Upper lobe of left lung (tissue), 6 donors: ENCODE results near the gene DGKG. TPM values are rescaled to one million over a fixed set of nuclear protein-coding genes. Genes with fewer than 3 reads are reported as not detected.
A peak's percentile ranks its signal among the peaks of the same experiment; 100 is the strongest.

Experiments
- ATAC-seq, 2 donors: fragments of 200-7000 bp; cut with Tn5 transposase; one replicate each; pipeline ENCODE4 v1.9.1; 2022; ENCODE audit warnings: mild to moderate bottlenecking in 2 of 2, moderate library complexity in 2 of 2; ENCODE audit not compliant: low FRiP score in 2 of 2
- DNase-seq, 2 donors: peaks; one replicate each; pipeline ENCODE4 v3.0.0-alpha.2; 2019 to 2020
- H3K27ac ChIP-seq, 4 donors: fragments of 200-600 bp; sonication (generic); one replicate each; pipeline ENCODE4 v1.5.1; 2016 to 2019
- H3K27me3 ChIP-seq, 4 donors: fragments of 200-600 bp; sonication (generic); one replicate each; pipeline ENCODE4 v1.5.1; 2017 to 2019
- H3K36me3 ChIP-seq, 4 donors: fragments of 200-600 bp; sonication (generic); one replicate each; pipeline ENCODE4 v1.5.1; 2016 to 2019
- H3K4me1 ChIP-seq, 4 donors: fragments of 200-600 bp; sonication (generic); one replicate each; pipeline ENCODE4 v1.5.1; 2018 to 2019
- H3K4me3 ChIP-seq, 4 donors: fragments of 200-600 bp; sonication (generic); one replicate each; pipeline ENCODE4 v1.5.1; 2017 to 2019; ENCODE audit warnings: mild to moderate bottlenecking in 2 of 4, moderate library complexity in 1 of 4
- H3K9me3 ChIP-seq, 4 donors: fragments of 200-600 bp; sonication (generic); one replicate each; pipeline ENCODE4 v1.5.1; 2018 to 2019
- CTCF ChIP-seq, 6 experiments: fragments of 450-650 bp in 4 of 6; fragments of 200-600 bp in 2 of 6; sonication (generic) in 2 of 6; IDR thresholded peaks; one replicate each; pipeline ENCODE4 v1.5.1; 2016 to 2019; ENCODE audit warnings: antibody characterized with exemption in 6 of 6
- EP300 ChIP-seq, 4 donors: sonication (generic); formaldehyde crosslinking; IDR thresholded peaks; one replicate each; pipeline ENCODE4 v1.5.1; 2017; ENCODE audit warnings: antibody characterized with exemption in 4 of 4, control low read depth in 2 of 4
- POLR2A ChIP-seq, 4 donors: fragments of 450-650 bp; IDR thresholded peaks; one replicate each; pipeline ENCODE4 v1.5.1; 2016 to 2017; ENCODE audit warnings: antibody characterized with exemption in 4 of 4, mild to moderate bottlenecking in 2 of 4
- POLR2AphosphoS5 ChIP-seq, 2 donors: sonication (generic); formaldehyde crosslinking; IDR thresholded peaks; one replicate each; pipeline ENCODE4 v1.5.1; 2017; ENCODE audit warnings: antibody characterized with exemption in 2 of 2
- WGBS, 2 donors: methylation state at CpG; one replicate each; pipeline ENCODE4 v1.1.5; 2017 to 2018; 5-methylcytosine and 5-hydroxymethylcytosine counted together
- total RNA-seq, 6 donors: library from RNA; depleted of rRNA in 4 of 6; stranded (reverse); fragments of >200 nt in 4 of 6; gene quantifications; one replicate each; pipeline versions ENCODE4 v1.1.0 to v1.2.1, GENCODE V29; 2016 to 2021
- donor health status: DM: no; HTN: no; CAD: no; lungs with moderate emphysema.
- donor health status: DM: no; HTN: yes; CAD: no; lungs with severe emphysema.

Gene DGKG
- total RNA-seq, 6 donors from 2014 or later = 4.4 to 32.5 (median 6.5) TPM

DNA sequence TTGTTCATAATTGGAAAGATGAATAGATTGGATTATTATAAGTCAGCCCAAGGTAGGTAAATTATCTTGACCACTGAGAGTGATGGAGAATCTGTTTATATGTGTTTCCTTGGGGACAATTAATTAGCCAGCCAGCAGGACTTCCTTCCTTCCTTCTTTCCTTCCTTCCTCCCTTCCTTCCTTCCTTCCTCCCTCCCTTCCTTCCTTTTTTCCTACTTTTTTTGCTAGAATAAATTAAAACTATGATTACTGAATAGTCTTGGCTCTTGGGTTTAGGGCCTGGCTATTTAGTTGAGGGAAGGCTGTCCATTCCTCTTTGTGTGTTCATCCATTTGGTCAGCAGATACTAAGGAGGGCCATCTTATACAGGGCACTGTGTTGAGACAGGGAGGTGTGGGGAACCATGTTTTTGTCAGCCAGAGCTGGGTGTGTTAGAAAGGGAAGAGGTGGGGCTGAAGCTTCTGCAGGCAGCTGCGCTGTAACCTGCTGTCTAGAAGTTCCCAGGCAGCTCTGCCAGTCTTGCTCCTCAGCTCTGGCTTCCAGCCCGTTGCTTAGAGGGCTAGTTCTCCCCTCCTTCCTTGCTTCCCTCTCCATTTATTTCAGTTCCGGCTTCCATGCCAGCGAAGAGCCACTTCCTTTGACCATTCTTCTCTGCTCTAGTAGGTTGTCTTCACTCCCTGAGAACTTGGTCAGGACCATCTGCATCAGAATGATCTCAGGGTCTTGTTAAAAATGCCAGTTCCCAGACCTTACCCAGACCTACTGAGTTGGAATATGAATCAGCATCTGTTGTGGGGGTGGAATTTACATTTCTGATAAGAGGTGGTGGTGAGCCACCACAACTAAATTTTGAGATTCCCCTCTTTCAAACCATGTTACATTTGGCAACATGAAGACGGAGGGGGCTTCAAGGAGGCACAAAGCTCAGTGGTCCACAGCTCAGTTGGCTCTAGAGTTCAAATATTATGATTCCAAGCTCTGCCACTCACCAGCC lies 113.9 kb downstream of the DGKG start:
- DNase-seq = no peak
- H3K4me3 ChIP-seq = no peak overlapping the region
- no peak overlapping the region for H3K27ac ChIP-seq
- peak; percentile 46 to 62 for ATAC-seq
- H3K4me1 ChIP-seq = peaks cover 0 to 8% (median 1%) of the 10 kb centered on the region in 4 donors
- WGBS, 2 donors = 37 to 42% methylated on average over 5 of the region's 5 CpGs
- no peaks in the 10 kb centered on the region for H3K9me3 ChIP-seq
- H3K36me3 ChIP-seq = no peaks in the 10 kb centered on the region
- H3K27me3 ChIP-seq = no peaks in the 10 kb centered on the region
- TF ChIP-seq EP300 (IDR thresholded peaks at IDR 0.05) = no peak
- no peak for TF ChIP-seq CTCF (IDR thresholded peaks at IDR 0.05)
- no peak for TF ChIP-seq POLR2A (IDR thresholded peaks at IDR 0.05)
- TF ChIP-seq POLR2AphosphoS5 (IDR thresholded peaks at IDR 0.05) = no peak

DNA sequence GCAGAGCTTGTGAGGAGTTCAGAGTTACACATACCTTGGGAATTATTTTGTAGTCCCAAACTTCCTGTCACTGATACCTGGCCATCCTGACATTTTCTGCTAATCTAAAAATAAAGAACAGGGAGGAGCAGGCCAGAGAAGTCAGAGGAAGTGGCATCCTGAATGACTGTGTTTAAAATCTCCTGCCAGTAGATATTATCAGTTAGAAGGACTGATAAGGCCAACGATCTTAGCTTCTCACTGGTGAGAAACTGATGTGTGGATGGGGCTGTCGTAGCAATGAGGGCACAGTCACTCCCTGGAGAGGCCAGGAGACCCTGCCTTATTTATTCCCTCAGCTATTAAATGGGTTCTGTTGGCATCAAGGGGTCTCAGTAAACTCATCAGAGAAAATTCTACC lies 115.1 kb downstream of the DGKG start:
- no peak overlapping the region for H3K27ac ChIP-seq
- no peaks in the 10 kb centered on the region for H3K36me3 ChIP-seq
- no peak overlapping the region for H3K4me3 ChIP-seq
- H3K9me3 ChIP-seq = no peaks in the 10 kb centered on the region
- DNase-seq = no peak
- H3K4me1 ChIP-seq = peaks cover 4 to 17% (median 9%) of the 10 kb centered on the region in 4 donors
- no peak for TF ChIP-seq POLR2A (IDR thresholded peaks at IDR 0.05)
- 36 to 45% methylated on average over 2 of the region's 2 CpGs for WGBS, 2 donors
- ATAC-seq = no peak
- no peaks in the 10 kb centered on the region for H3K27me3 ChIP-seq

GRCh38 chr3:186244016-186244415 lies 118.0 kb downstream of the DGKG start:
- no peak overlapping the region for H3K27ac ChIP-seq
- 94 to 98% methylated on average over 6 of the region's 6 CpGs for WGBS, 2 donors
- no peak for DNase-seq
- no peaks in the 10 kb centered on the region for H3K9me3 ChIP-seq
- no peaks in the 10 kb centered on the region for H3K36me3 ChIP-seq
- no peaks in the 10 kb centered on the region for H3K27me3 ChIP-seq
- H3K4me3 ChIP-seq = no peak overlapping the region
- TF ChIP-seq CTCF (IDR thresholded peaks at IDR 0.05) (no peak), EP300 (IDR thresholded peaks at IDR 0.05) (no peak), POLR2AphosphoS5 (IDR thresholded peaks at IDR 0.05) (no peak), POLR2A (IDR thresholded peaks at IDR 0.05) (no peak)
- H3K4me1 ChIP-seq = peaks cover 10 to 22% (median 12%) of the 10 kb centered on the region in 4 donors
- no peak for ATAC-seq

DNA sequence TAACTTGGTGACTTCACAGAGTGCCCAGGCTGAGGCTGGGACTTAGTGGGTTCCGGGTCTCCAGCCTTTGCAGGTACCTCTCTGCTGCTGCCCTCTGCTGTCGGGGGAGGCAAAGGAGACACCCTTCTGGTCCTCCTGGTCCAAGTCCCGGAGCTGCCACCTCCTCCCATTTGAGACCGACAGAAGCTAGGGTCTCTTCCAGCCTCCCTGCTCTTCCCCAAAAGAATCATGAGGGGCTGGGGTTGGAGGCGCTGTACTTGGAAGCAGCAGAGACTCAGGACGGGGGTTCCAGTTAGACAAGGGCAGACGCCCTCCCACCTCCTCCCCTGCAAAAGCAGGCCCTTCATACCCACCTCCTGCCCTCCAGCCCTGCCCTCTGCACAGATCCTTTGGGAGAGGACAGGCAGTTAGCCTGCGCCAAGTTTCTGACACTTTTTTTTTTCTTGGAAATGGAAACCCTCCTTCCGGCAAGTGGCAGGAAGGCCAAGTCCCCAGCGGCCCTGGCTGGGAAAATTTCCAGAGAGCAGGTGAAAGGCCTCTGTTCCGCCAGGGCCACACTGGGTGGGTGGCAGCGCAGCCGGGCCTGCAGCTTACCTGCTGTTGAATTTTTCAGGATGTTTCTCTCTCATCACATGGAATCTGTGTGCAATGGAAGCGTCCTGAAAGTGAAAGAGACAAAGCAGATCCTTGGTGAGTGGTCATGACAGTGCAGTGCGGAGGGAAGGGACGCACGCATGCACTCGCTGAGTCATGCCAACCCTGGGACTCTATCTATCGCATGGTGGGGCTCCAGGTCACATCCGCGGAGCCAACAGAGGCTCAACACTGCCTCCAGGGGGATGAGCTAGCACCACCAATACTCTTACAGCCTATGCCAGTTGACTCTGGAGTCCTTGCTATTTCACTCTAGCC lies 119.9 kb downstream of the DGKG start:
- peak overlapping the region in 3 of 4 donors; percentile 5 to 74 (median 21) for H3K27ac ChIP-seq
- DNase-seq = peak; percentile 68 to 81
- H3K4me1 ChIP-seq = peaks cover 9 to 17% (median 12%) of the 10 kb centered on the region in 4 donors
- peak; percentile 92 to 94 for ATAC-seq
- TF ChIP-seq EP300 (IDR thresholded peaks at IDR 0.05) (no peak), POLR2AphosphoS5 (IDR thresholded peaks at IDR 0.05) (no peak), CTCF (IDR thresholded peaks at IDR 0.05) (peak; percentile 26 to 60 (median 40)), POLR2A (IDR thresholded peaks at IDR 0.05) (no peak)
- WGBS, 2 donors = 11 to 26% methylated on average over 20 to 21 of the region's 21 CpGs
- H3K27me3 ChIP-seq = no peaks in the 10 kb centered on the region
- no peaks in the 10 kb centered on the region for H3K36me3 ChIP-seq
- H3K9me3 ChIP-seq = no peaks in the 10 kb centered on the region
- peak overlapping the region in 3 of 4 donors; percentile 27 to 40 (median 39) for H3K4me3 ChIP-seq

- Histone ChIP-seq H3K27me3 (no peaks in the 10 kb centered on the region), H3K27ac (no peak overlapping the region), H3K36me3 (no peaks in the 10 kb centered on the region), H3K4me3 (no peak overlapping the region), H3K4me1 (peaks cover 9 to 41% (median 22%) of the 10 kb centered on the region in 4 donors), H3K9me3 (no peaks in the 10 kb centered on the region)
- peak in 2 of 6 experiments; percentile 19 to 41 for TF ChIP-seq CTCF (IDR thresholded peaks at IDR 0.05)
- TF ChIP-seq POLR2AphosphoS5 (IDR thresholded peaks at IDR 0.05) = no peak
- WGBS, 2 donors = 79 to 87% methylated on average over 10 of the region's 10 CpGs
- ATAC-seq = no peak
- peak in 1 of 2 donors; percentile 61 for DNase-seq
Measured at GRCh38 chr3:186239321-186239720, 122.7 kb downstream of the DGKG start.
